DMS53 (cell line): ENCODE data around the gene UXS1.
A peak's percentile ranks its signal among the peaks of the same experiment; 100 is the strongest.

Source experiments
- DNase-seq: peaks from one replicate; lab custom pipeline; 2025; lab: John Stamatoyannopoulos, UW

UXS1 gene

DNA sequence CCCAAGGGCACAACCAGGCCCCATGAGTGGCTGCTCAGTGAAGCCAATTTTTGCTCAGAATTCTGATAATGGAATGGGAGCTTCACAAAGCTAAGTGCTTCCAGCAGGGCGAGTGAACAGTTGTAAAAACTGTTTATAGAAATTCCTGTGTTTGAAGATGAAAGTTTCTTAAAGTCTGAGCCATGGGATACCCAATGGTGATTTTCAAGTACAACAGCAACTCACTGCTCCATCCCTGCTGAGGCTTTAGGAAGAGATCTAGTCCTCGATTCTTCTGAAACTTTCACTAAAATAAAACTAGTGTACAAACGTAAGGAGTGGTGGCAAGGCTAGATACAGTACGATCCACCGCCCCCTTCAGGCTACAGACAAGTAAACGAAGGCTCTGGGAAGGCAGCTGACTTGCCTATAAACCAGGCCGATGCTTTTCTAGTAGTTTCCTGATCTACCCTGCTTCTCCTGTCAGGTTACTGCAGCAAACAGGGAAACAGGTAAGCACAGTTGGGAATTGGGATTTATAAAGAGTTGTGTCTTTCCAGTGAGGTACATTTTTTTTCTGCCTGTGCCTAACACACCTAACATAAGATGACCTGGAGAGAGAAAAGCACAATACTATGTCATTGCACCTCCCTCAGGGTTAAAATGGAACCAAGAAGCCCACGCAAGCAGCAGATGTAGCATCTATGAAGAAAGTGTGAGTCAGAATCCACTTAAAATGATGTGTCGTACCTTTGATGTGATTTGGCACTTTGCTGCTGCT is 108.7 kb downstream of the UXS1 start:
- DNase-seq: peak; percentile 38

DNA sequence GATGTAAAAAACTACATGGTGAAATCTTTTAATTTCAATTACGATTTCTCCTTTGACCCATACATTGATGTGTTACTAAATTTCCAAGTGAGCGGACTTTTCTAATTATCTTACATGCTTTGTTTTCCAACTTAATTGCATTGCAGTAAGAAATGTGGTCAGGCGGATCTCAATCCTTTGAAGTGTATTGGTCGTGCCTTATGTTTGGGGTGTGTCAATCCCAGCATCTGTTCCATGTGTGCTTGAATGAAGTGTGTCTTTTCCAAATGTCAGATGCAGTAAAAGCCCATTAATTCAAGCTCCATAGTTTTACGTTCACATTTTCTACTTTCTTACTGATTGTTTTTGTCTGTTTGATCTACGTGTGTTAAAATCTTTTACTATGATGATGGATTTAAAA is 113.1 kb downstream of the UXS1 start:
- DNase-seq: no peak

DNA sequence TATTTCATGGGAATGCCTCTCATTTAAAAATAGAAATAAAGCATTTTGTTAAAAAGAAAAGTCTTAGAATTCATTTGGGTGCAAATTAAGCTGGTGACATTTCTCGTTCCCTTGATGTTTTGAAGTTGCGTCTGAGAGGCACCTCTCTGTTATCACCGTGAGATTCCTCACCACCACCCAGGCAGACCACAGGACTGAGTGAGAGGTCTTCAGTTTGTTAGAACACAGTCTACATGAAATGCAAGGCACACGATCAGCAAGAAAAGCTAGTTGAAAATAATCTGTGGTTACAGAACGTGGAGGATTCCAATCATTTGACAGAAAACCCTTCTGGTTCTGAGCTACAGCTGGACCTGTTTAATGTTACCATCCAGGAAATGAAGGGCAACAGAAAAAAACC is 116.0 kb downstream of the UXS1 start:
- no peak for DNase-seq

DNA sequence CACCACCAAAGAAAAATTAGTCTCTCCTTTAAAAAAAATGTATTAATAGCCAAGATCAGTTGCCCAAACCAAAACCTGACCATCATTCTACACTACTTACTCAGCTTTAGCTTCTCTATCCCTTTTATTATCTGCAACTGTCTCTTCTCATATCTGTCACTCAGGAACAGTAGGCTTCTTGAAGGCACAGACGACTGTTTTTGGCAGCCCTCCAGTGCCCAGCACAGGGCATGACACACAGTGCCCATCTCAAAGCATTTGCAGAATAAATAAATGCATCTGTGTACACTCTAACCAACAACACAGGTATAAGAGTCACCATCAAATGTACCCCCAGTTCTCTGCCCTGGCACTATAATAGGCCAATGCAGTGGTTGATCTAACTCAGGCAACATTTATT is 117.2 kb downstream of the UXS1 start:
- no peak for DNase-seq

DNA sequence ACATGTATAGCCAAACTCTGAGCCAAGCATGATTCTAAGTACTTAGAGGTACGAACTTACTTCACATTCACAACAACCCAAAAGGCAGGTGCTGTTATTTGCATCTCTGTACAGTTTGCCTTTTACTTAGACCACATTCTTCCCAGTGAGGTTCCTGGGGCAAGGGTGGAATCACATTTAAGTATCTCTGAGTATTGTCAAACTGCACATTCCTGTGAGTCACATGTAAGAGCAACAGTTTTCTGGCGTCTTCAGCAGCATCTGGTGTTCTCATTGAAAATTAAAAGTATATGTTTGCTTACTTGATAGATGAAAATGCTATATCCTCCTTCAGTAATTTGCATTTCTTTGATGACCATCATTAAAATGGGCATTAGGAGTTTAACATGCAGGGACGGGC is 119.1 kb downstream of the UXS1 start:
- DNase-seq: no peak

- DNase-seq: no peak
These were observed 120.3 kb downstream of the UXS1 start for GRCh38 chr2:106073678-106074406.

GRCh38 chr2:106070181-106070580 is 123.9 kb downstream of the UXS1 start:
- no peak for DNase-seq

DNA sequence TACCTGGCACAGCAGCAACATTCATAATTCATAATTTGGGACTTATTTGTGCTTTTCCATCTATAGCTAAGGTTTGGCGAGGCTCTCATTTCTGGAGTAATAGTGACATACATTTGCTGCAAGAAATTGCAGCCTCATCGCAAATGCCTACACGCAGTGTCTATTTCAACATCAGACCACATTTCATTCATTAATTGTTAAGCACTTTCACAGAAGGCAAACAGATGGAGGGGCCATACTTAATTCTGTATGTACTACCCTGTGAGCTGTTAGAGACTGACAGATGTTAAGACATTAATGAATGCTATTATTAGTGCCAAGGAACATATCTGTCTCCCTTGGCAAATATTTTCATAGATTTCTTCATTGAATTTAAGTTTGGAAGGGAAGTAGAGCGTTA is 125.7 kb downstream of the UXS1 start:
- no peak for DNase-seq

DNA sequence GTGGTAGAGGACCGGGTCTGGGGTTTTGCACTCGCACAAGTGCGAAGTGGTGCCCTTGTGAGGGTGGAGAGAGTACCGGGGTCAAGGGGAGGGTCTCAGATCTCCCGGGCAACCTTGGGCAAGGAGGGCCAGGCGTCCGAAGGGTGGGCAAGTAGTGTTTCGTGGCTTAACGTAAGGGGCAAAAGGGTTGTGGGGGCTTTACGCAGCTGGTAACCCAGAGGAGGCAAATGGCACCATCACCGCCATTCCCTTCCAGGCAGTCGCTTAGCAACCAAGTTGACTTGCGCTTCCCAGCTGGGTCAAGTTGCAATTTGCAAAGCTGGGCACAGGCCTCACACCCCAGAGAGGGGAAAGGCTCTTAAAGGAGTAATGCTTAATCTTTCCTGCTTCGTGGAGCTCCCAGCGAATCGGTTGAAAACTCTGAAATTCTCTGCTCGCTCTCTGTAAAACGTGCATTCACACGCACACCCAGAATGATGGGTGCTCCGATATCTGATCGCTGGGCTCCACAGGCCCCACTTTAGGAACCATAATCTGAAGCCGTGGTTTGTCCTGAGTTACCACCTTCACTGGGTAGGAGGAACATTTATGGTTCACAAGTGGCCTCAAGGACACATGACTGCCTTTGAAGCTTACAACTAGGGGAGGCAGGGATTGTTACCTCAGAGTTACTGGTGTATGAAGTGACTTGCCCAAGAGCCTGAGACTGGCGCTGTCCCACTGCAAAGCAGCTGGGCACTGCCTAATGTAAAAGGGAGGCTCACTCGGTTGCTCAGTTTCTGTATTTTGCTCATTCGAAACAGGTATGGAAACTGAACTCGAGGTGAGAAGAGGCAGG is 127.9 kb downstream of the UXS1 start:
- no peak for DNase-seq

DNA sequence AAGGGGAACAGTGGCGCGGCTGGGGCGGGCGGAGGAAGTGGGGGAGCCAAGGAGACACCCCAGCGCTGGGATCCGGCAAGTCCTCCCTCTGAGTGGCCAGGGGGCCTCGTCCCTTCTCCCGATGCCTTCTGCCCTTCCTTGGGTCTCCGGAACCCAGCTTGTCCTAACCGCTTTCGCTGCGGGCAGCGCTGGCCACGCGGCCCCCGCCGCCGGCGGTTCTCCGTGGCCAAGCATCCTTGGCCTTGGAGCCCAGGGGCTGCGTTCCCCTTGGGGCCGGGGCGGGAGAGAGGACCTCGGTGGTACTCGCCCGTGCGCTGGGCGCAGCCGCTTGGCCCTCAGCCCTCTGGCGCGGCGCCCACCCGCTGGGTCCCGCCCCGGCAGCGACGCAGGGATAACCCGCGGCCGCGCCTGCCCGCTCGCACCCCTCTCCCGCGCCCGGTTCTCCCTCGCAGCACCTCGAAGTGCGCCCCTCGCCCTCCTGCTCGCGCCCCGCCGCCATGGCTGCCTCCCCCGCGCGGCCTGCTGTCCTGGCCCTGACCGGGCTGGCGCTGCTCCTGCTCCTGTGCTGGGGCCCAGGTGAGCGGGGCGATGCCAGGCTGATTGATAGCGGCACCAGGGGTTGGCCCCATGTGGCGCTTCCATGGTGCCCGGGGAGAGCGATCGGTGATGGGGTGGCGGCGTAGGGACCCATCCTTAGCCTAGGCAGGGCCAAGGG is 128.7 kb downstream of the UXS1 start:
- no peak for DNase-seq

- no peak for DNase-seq
These were observed 130.9 kb downstream of the UXS1 start for GRCh38 chr2:106063181-106063580.

GRCh38 chr2:106062627-106063026 is 131.5 kb downstream of the UXS1 start:
- DNase-seq: no peak

GRCh38 chr2:106061611-106062349 is 132.3 kb downstream of the UXS1 start:
- DNase-seq: no peak

GRCh38 chr2:106059416-106060065 is 134.6 kb downstream of the UXS1 start:
- no peak for DNase-seq

- no peak for DNase-seq
These were observed 135.5 kb downstream of the UXS1 start for GRCh38 chr2:106058469-106059137.

- peak; percentile 82 for DNase-seq
These were observed 136.9 kb downstream of the UXS1 start for GRCh38 chr2:106057206-106057605.

DNA sequence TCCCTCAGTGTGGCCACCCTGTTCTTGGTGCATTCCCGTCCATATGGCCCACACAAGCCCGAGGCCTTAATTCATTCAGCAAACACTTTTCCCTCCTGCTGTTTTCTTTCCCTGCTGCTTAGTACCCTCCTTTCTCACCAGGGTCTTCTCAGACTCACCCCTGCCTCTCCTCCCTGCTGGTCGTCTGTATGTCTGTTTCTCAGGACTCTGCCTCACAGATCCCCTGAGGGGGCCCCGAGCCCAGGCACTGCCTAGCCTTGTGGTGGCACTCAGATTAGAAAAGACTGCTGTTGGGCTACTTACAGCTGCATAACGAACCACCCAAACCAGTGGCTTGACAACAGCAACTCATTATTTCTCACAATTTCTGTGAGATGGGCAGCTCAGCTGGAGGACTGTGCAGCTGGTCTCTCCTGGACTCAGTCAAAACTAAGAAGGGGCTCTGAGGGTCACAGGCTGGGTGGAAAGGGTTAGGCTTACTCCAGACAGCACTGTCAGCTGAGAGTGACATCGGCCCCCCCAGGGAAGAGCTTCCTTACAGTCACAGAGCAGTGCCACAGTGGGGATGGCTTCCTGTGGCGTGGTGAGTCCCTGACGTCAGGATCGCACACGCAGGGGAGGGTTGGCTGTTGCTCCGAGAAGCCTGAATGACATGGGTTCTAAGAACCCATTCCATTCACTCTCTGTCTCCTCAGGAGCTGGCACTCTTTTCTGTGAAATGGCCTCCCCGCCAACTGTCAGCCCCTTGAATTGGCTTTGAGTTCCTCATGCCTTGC is 139.0 kb downstream of the UXS1 start:
- DNase-seq: no peak

GRCh38 chr2:106054321-106054720 is 139.8 kb downstream of the UXS1 start:
- DNase-seq: no peak

- DNase-seq: no peak
These were observed 140.5 kb downstream of the UXS1 start for GRCh38 chr2:106053581-106053980.
